Adrenal gland (tissue), 12 donors: ENCODE measurements around the gene ADISSP. TPM values are rescaled to one million over a fixed set of nuclear protein-coding genes. Genes with fewer than 3 reads are reported as not detected.
A peak's percentile ranks its signal among the peaks of the same experiment; 100 is the strongest.

Experiments
- DNase-seq, 7 donors: peaks; one replicate each; pipeline ENCODE4 v3.0.0-alpha.2; 2019 to 2020
- H3K27ac ChIP-seq, 5 donors: fragments of 200-600 bp; sonication (generic) in 4 of 5; 1 replicate in 3 of 5; 2 replicates in 2 of 5; pipeline versions ENCODE4 v1.5.1 to v1.8.0; 2016 to 2020; ENCODE audit warnings: mild to moderate bottlenecking in 1 of 5
- H3K27me3 ChIP-seq: fragments of 200-600 bp; 2 replicates; pipeline ENCODE4 v1.8.0; 2021
- H3K36me3 ChIP-seq, 2 donors: fragments of 200-600 bp; replicated peaks in 1 of 2; 1 replicate in 1 of 2; 2 replicates in 1 of 2; pipeline versions ENCODE4 v1.5.1 to v1.8.0; 2018 to 2022
- H3K4me1 ChIP-seq, 2 donors: fragments of 200-600 bp; replicated peaks in 1 of 2; 1 replicate in 1 of 2; 2 replicates in 1 of 2; pipeline versions ENCODE4 v1.5.1 to v1.8.0; 2018 to 2021
- H3K4me3 ChIP-seq, 4 donors: fragments of 200-600 bp; sonication (generic) in 3 of 4; one replicate each; pipeline ENCODE4 v1.5.1; 2016 to 2018
- H3K9me3 ChIP-seq, 3 donors: fragments of 200-600 bp; sonication (generic) in 1 of 3; replicated peaks in 1 of 3; 1 replicate in 2 of 3; 2 replicates in 1 of 3; pipeline versions ENCODE4 v1.5.1 to v1.8.0; 2016 to 2021
- CTCF ChIP-seq, 6 experiments: fragments of 450-650 bp in 4 of 6; fragments of 200-600 bp in 2 of 6; sonication (generic) in 1 of 6; IDR thresholded peaks; 1 replicate in 5 of 6; 2 replicates in 1 of 6; pipeline versions ENCODE4 v1.5.1 to v1.8.0; 2016 to 2021; ENCODE audit warnings: antibody characterized with exemption in 6 of 6, mild to moderate bottlenecking in 2 of 6, moderate library complexity in 1 of 6
- POLR2A ChIP-seq, 2 donors: fragments of 450-650 bp; IDR thresholded peaks; one replicate each; pipeline ENCODE4 v1.6.1; 2017; ENCODE audit warnings: antibody characterized with exemption in 2 of 2, mild to moderate bottlenecking in 2 of 2, moderate library complexity in 1 of 2
- WGBS, 4 donors: extraction: QIAGEN DNeasy Blood & Tissue Kit in 2 of 4; methylation state at CpG; one replicate each; pipeline versions ENCODE4 v1.1.5 to v1.1.7; 2013 to 2017; 5-methylcytosine and 5-hydroxymethylcytosine counted together
- intact Hi-C, 2 donors: fragments of 100-400 bp; cut with DNase I; formaldehyde crosslinking; loops; one replicate each; pipeline versions ENCODE4 v1.14.1 to v1.15.0; 2022 to 2023
- polyA plus RNA-seq, 3 donors: library from polyadenylated mRNA; stranded (reverse); fragments of 200-250 nt in 2 of 3; fragments of 350-450 nt in 1 of 3; fragmentation: Illumina TruSeq in 1 of 3; extraction: RNeasy Lipid Tissue Mini Kit (QIAGEN cat#74804) in 1 of 3; gene quantifications; one replicate each; pipeline ENCODE4 v1.2.3, GENCODE V29; 2013 to 2014
- total RNA-seq, 9 donors: library from RNA; depleted of rRNA in 4 of 9; stranded (reverse); fragments of >200 nt in 4 of 9; fragments of 120-200 nt in 1 of 9; fragmentation: NEBNext Ultra II Directional in 1 of 9; extraction: Animal tissue kit (Norgen Biotek cat#: 25700) in 1 of 9; gene quantifications; one replicate each; pipeline versions ENCODE4 v1.1.0 to v1.2.4, GENCODE V29; 2013 to 2023
- donor health status: healthy with polysubstance abuse.
- donor health status: Bipolar disorder and iron deficiency.
- donor health status: DM: yes; HTN: yes; CAD: no.
- donor health status: DM: no; HTN: no; CAD: no.
- donor health status: DM: no; HTN: no; CAD: no.
- donor health status: DM: yes; HTN: yes; CAD: no.

ADISSP gene
- total and polyA plus RNA-seq, 12 donors, result 4.4 to 42.1 (median 24.5) TPM

- TF ChIP-seq POLR2A (IDR thresholded peaks at IDR 0.05) (peak; percentile 75 to 84), CTCF (IDR thresholded peaks at IDR 0.05) (peak in 2 of 6 experiments; percentile 3 to 4)
- intact Hi-C loops, result no loop called here
- Histone ChIP-seq H3K27me3 (no peaks in the 10 kb centered on the region), H3K4me1 (peaks cover 35 to 55% of the 10 kb centered on the region in 2 donors), H3K27ac (peak overlapping the region; percentile 82 to 97 (median 93)), H3K36me3 (no peaks in the 10 kb centered on the region), H3K9me3 (no peaks in the 10 kb centered on the region), H3K4me3 (peak overlapping the region in 2 of 4 donors; percentile 5 to 49)
- DNase-seq, result peak; percentile 99 to 100 (median 99)
- WGBS, 4 donors, result 1 to 3% (median 1%) methylated on average over 16 to 20 of the region's 20 CpGs
Measured at GRCh38 chr20:3811467-3812258, 44.1 kb upstream of the ADISSP start.

DNA sequence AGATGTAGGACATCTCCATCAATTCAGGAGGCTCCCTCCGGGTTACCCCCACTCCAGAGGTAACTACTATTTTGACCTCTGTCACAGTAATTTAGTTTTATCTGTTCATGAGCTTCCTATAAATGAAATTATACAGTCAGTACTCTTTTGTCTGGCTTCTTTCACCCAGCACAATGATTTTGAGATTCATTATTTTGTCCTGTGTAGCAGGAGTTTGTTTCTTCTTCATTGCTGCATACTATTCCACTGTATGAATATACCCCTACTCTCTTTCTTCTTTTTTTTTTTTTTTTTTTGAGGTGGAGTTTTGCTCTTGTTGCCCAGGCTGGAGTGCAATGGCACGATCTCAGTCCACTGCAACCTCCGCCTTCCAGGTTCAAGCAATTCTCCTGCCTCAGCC lies 41.0 kb upstream of the ADISSP start:
- WGBS, 4 donors, result 85 to 94% (median 88%) methylated on average over 3 of the region's 3 CpGs
- no peak for TF ChIP-seq POLR2A (IDR thresholded peaks at IDR 0.05)
- no peak for TF ChIP-seq CTCF (IDR thresholded peaks at IDR 0.05)

DNA sequence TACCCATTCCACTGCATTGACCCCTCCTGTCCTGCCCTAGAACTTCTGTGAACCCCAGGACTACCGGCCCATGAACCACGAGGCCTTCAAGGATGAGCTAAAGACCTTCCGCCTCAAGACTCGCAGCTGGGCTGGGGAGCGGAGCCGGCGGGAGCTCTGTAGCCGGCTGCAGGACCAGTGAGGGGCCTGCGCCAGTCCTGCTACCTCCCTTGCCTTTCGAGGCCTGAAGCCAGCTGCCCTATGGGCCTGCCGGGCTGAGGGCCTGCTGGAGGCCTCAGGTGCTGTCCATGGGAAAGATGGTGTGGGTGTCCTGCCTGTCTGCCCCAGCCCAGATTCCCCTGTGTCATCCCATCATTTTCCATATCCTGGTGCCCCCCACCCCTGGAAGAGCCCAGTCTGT lies 37.2 kb upstream of the ADISSP start:
- 86 to 94% (median 93%) methylated on average over 2 to 11 of the region's 11 CpGs for WGBS, 4 donors
- intact Hi-C loops, result no loop called here
- Histone ChIP-seq H3K4me3 (no peak overlapping the region), H3K27me3 (no peaks in the 10 kb centered on the region), H3K4me1 (peaks cover 29 to 37% of the 10 kb centered on the region in 2 donors), H3K27ac (no peak overlapping the region), H3K9me3 (no peaks in the 10 kb centered on the region), H3K36me3 (peaks cover 0 to 46% of the 10 kb centered on the region in 2 donors)
- peak in 1 of 7 donors; percentile 24 for DNase-seq
- no peak for TF ChIP-seq CTCF (IDR thresholded peaks at IDR 0.05)
- no peak for TF ChIP-seq POLR2A (IDR thresholded peaks at IDR 0.05)

More for the DNA sequence above, 41.0 kb upstream of the ADISSP start:
- intact Hi-C loops, result no loop called here
- no peak for DNase-seq
- Histone ChIP-seq H3K27me3 (no peaks in the 10 kb centered on the region), H3K27ac (peak overlapping the region; percentile 92 to 97 (median 96)), H3K9me3 (no peaks in the 10 kb centered on the region), H3K4me3 (peak overlapping the region in 1 of 4 donors; percentile 37), H3K4me1 (peaks cover 41 to 67% of the 10 kb centered on the region in 2 donors), H3K36me3 (peaks cover 0 to 13% of the 10 kb centered on the region in 2 donors)

- Histone ChIP-seq H3K27ac (no peak overlapping the region), H3K4me3 (no peak overlapping the region), H3K9me3 (no peaks in the 10 kb centered on the region), H3K4me1 (peaks cover 29 to 37% of the 10 kb centered on the region in 2 donors), H3K36me3 (peaks cover 0 to 46% of the 10 kb centered on the region in 2 donors), H3K27me3 (no peaks in the 10 kb centered on the region)
- intact Hi-C loops, result no loop called here
- TF ChIP-seq CTCF (IDR thresholded peaks at IDR 0.05) (no peak), POLR2A (IDR thresholded peaks at IDR 0.05) (no peak)
- no peak for DNase-seq
- 81 to 95% (median 86%) methylated on average over 11 of the region's 11 CpGs for WGBS, 4 donors
Measured at GRCh38 chr20:3804254-3804751, 36.8 kb upstream of the ADISSP start.
